Neural cell (in vitro differentiated cells): Measurements from ENCODE around the gene SETBP1.
A peak's percentile ranks its signal among the peaks of the same experiment; 100 is the strongest.

Experiments
- CTCF ChIP-seq: fragments of 450-650 bp; IDR thresholded peaks from 2 replicates; pipeline ENCODE4 v1.5.1; 2014; ENCODE audit warnings: antibody characterized with exemption, mild to moderate bottlenecking, moderate library complexity; ENCODE audit not compliant: poor library complexity, severe bottlenecking
- EP300 ChIP-seq: fragments of 450-650 bp; conservative IDR thresholded peaks from 2 replicates; pipeline ENCODE4 v1.6.1; 2014; ENCODE audit warnings: antibody characterized with exemption, mild to moderate bottlenecking, moderate library complexity; ENCODE audit not compliant: poor library complexity, severe bottlenecking
- EZH2 ChIP-seq: fragments of 200-600, 300-800 bp; shearing (Covaris generic), sonication (generic); IDR thresholded peaks from 2 replicates; pipeline ENCODE4 v1.6.1; 2014; ENCODE audit warnings: antibody characterized with exemption, low read length, borderline replicate concordance, mild to moderate bottlenecking; ENCODE audit not compliant: insufficient read depth, poor library complexity, severe bottlenecking
- POLR2AphosphoS5 ChIP-seq: IDR thresholded peaks from 2 replicates; pipeline ENCODE4 v1.6.1; 2012
- SMC3 ChIP-seq: fragments of 450-650 bp; conservative IDR thresholded peaks from 2 replicates; pipeline ENCODE4 v1.6.1; 2014; ENCODE audit warnings: antibody characterized with exemption, mild to moderate bottlenecking, moderate library complexity; ENCODE audit not compliant: poor library complexity
- TAF1 ChIP-seq: IDR thresholded peaks from 2 replicates; pipeline ENCODE4 v1.6.1; 2012; ENCODE audit warnings: low read depth
- TF ChIP-seq, protein P1 (sequence below): IDR thresholded peaks from 2 replicates; pipeline ENCODE4 v1.6.1; 2012; ENCODE audit warnings: borderline replicate concordance

DNA sequence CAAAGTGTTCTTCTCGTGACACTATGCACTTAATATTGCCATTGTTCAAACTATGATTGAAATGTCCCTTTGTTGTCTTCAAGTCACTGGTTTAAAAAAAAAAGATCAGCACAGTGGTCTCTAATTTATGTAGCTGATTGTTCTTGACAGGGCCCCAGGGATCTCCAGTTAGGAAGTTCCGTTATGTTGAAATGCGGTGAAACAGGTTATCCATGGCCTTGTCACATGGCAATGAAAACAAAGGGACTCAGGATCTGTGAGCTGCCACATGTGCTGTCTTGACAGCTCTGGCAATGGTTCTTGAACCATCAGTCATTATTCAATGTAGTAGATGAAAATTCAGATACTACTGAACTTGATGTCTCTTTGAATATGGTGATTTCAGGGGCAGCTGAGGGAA, 147.4 kb downstream of the SETBP1 start:
- TF ChIP-seq CTCF, result no peak
- peak; percentile 95 for TF ChIP-seq EP300
- peak; percentile 90 for TF ChIP-seq POLR2AphosphoS5
- no peak for TF ChIP-seq SMC3
- no peak for TF ChIP-seq EZH2
- TF ChIP-seq, protein P1, sequence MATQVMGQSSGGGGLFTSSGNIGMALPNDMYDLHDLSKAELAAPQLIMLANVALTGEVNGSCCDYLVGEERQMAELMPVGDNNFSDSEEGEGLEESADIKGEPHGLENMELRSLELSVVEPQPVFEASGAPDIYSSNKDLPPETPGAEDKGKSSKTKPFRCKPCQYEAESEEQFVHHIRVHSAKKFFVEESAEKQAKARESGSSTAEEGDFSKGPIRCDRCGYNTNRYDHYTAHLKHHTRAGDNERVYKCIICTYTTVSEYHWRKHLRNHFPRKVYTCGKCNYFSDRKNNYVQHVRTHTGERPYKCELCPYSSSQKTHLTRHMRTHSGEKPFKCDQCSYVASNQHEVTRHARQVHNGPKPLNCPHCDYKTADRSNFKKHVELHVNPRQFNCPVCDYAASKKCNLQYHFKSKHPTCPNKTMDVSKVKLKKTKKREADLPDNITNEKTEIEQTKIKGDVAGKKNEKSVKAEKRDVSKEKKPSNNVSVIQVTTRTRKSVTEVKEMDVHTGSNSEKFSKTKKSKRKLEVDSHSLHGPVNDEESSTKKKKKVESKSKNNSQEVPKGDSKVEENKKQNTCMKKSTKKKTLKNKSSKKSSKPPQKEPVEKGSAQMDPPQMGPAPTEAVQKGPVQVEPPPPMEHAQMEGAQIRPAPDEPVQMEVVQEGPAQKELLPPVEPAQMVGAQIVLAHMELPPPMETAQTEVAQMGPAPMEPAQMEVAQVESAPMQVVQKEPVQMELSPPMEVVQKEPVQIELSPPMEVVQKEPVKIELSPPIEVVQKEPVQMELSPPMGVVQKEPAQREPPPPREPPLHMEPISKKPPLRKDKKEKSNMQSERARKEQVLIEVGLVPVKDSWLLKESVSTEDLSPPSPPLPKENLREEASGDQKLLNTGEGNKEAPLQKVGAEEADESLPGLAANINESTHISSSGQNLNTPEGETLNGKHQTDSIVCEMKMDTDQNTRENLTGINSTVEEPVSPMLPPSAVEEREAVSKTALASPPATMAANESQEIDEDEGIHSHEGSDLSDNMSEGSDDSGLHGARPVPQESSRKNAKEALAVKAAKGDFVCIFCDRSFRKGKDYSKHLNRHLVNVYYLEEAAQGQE, result peak; percentile 53
- TF ChIP-seq TAF1, result no peak
